Measurements from ENCODE around the gene B4GALT3. TPM values are rescaled to one million over a fixed set of nuclear protein-coding genes. Genes with fewer than 3 reads are reported as not detected.

Gene B4GALT3
- total RNA-seq, 3 donors from 2014 or later, result 23.4 to 41.3 (median 29.4) TPM

DNA sequence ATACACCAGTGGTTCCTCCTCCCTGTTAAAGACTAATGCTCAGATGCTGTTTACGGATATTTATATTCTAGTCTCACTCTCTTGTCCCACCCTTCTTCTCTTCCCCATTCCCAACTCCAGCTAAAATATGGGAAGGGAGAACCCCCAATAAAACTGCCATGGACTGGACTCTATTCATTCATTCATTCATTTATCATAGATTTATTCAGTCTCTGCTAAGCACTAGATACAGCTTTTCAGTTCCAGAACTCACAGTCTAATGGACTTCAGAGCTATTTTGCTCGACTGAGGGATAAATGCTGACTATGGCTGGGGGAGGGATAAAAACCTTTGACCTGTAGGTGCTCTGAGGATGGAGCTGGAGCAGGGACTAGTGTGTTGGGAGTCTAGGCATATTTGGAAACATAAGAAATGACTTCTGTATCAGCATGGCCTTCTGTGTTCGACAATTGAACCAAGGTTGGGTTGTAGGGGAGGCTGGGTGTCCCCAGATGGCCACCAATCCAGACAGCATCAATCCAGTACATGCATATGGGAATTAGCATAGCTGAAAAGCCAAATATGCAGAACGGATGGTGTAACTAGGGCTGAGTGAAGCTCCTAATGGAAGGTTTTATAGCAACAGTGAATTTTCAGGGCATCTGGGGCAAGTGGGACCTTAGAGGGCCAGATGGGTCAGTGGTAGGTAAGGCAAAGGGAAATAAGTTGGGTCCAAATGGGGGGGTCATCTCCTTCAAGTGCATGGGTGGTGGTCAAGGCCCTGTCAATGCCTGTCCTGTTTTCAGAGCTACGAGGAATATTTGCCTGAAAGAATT, 42.0 kb upstream of the B4GALT3 start:
- H3K4me1 ChIP-seq, result no peaks in the 10 kb centered on the region
- H3K9me3 ChIP-seq, result no peaks in the 10 kb centered on the region
- H3K36me3 ChIP-seq, result no peaks in the 10 kb centered on the region
- TF ChIP-seq, protein P1, sequence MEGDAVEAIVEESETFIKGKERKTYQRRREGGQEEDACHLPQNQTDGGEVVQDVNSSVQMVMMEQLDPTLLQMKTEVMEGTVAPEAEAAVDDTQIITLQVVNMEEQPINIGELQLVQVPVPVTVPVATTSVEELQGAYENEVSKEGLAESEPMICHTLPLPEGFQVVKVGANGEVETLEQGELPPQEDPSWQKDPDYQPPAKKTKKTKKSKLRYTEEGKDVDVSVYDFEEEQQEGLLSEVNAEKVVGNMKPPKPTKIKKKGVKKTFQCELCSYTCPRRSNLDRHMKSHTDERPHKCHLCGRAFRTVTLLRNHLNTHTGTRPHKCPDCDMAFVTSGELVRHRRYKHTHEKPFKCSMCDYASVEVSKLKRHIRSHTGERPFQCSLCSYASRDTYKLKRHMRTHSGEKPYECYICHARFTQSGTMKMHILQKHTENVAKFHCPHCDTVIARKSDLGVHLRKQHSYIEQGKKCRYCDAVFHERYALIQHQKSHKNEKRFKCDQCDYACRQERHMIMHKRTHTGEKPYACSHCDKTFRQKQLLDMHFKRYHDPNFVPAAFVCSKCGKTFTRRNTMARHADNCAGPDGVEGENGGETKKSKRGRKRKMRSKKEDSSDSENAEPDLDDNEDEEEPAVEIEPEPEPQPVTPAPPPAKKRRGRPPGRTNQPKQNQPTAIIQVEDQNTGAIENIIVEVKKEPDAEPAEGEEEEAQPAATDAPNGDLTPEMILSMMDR (IDR thresholded peaks at IDR 0.05), result no peak
- no peak for TF ChIP-seq POLR2AphosphoS5 (IDR thresholded peaks at IDR 0.05)
- TF ChIP-seq POLR2A (IDR thresholded peaks at IDR 0.05), result no peak
- no peak for DNase-seq (ENCODE audit: low spot score in 2 of 2)
- H3K27me3 ChIP-seq, result no peaks in the 10 kb centered on the region
- intact Hi-C loops (cut with DNase I; ENCODE audit: low total_unique reads), result no loop called here
- no peak overlapping the region for H3K4me3 ChIP-seq
- H3K27ac ChIP-seq, result no peak overlapping the region

DNA sequence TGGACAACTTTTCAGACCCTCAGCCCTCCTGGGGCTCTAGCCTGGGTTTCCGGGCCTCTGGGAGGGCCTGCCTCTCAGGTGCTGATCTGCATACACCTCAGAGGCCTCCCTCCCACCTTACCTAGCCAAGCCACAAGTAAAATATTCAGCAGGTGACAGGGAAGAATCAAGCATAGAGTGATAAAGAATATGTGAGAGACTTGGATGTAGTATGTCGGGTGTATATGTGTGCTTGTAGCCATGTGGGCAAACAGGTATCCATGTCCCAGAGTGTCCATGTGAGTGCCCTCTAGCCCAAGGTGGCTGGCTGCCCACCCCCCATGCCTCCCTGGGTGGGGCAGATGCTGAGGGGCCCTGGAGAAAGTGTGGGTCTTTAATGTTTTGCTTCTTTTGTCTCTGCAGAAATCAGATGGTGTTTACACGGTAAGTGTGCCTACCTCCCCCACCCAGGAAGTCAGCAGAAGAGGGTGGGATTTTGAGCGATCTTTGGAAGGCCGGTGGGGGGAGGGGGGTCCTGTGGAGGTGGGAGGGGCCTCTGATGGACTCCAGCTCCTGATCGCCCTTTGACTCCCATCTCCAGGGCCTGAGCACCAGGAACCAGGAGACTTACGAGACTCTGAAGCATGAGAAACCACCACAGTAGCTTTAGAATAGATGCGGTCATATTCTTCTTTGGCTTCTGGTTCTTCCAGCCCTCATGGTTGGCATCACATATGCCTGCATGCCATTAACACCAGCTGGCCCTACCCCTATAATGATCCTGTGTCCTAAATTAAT, 41.2 kb upstream of the B4GALT3 start:
- TF ChIP-seq POLR2AphosphoS5 (IDR thresholded peaks at IDR 0.05) (no peak), POLR2A (IDR thresholded peaks at IDR 0.05) (no peak)
- TF ChIP-seq, protein P1 (IDR thresholded peaks at IDR 0.05), result no peak
- peak overlapping the region in 1 of 2 donors; percentile 93 for H3K27ac ChIP-seq
- H3K4me3 ChIP-seq, result peak overlapping the region in 1 of 3 donors; percentile 28
- intact Hi-C loops (cut with DNase I; ENCODE audit: low total_unique reads), result no loop called here
- DNase-seq (ENCODE audit: low spot score in 2 of 2), result no peak
- H3K27me3 ChIP-seq, result no peaks in the 10 kb centered on the region
- peaks cover 5% of the 10 kb centered on the region for H3K36me3 ChIP-seq
- H3K9me3 ChIP-seq, result no peaks in the 10 kb centered on the region
- no peaks in the 10 kb centered on the region for H3K4me1 ChIP-seq

DNA sequence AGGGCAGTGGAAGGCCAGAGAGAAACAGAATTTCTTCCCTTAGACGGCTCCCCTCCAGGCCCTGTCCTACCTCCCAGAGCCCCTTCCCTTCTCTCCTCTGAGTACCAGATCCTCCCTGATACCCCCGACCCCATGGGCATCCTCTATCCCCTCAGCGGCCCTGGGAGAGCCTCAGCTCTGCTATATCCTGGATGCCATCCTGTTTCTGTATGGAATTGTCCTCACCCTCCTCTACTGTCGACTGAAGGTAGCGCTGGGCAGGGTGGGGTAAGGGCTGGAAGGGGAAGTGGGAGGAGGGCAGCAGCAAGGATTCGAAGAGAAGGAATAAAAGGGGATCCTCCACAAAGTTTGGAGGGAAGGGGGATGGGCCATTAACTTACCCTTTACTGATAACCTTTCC, 40.5 kb upstream of the B4GALT3 start:
- DNase-seq (ENCODE audit: low spot score in 2 of 2), result no peak
- intact Hi-C loops (cut with DNase I; ENCODE audit: low total_unique reads), result no loop called here
- H3K9me3 ChIP-seq, result no peaks in the 10 kb centered on the region
- H3K36me3 ChIP-seq, result peaks cover 5% of the 10 kb centered on the region
- no peaks in the 10 kb centered on the region for H3K4me1 ChIP-seq
- H3K4me3 ChIP-seq, result peak overlapping the region in 2 of 3 donors; percentile 19 to 28
- H3K27me3 ChIP-seq, result no peaks in the 10 kb centered on the region
- H3K27ac ChIP-seq, result peak overlapping the region in 1 of 2 donors; percentile 93
- no peak for TF ChIP-seq POLR2A (IDR thresholded peaks at IDR 0.05)
- TF ChIP-seq, protein P1 (IDR thresholded peaks at IDR 0.05), result no peak
- TF ChIP-seq POLR2AphosphoS5 (IDR thresholded peaks at IDR 0.05), result no peak

DNA sequence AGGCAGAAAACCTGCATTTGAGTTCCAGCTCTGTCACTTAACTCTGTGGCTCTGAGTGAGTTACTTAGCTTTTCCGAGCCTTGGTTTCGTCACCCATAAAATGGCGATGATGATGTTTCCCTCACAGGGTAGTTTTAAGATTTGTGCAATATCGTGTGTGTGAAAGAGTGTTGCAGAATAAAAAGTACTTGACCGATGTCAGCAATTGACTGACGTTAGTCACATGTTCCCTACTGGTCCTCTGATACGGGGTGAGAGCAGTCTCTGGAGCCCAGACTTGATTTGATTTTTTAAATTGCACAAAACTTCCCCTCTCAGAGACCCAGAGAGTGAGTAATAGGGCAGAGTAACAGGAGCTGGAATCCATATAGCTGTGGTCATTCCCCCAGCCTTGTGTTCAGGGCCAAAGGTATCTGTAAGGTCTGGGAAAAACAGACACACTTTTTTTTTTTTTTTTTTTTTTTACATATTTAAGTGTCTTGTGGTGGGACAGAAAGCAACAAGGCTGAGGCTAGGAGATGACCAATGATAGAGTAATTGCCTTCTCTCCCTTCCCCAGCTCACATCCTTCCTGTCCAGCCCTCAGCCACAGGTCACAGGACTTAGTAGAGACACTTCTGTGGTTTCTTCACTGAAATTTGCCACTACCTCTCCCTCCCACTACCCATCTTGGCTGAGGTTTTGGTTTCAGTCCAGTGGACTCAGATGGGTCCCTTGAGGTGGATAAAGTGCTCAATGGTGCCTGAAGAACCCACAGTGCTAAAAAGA, 39.8 kb upstream of the B4GALT3 start:
- DNase-seq (ENCODE audit: low spot score in 2 of 2), result no peak
- intact Hi-C loops (cut with DNase I; ENCODE audit: low total_unique reads), result no loop called here
- no peaks in the 10 kb centered on the region for H3K9me3 ChIP-seq
- H3K27me3 ChIP-seq, result no peaks in the 10 kb centered on the region
- H3K4me1 ChIP-seq, result no peaks in the 10 kb centered on the region
- H3K36me3 ChIP-seq, result peaks cover 5% of the 10 kb centered on the region
- H3K27ac ChIP-seq, result peak overlapping the region; percentile 58 to 93
- TF ChIP-seq, protein P1 (IDR thresholded peaks at IDR 0.05), result no peak
- TF ChIP-seq POLR2AphosphoS5 (IDR thresholded peaks at IDR 0.05) (no peak), POLR2A (IDR thresholded peaks at IDR 0.05) (no peak)
- H3K4me3 ChIP-seq, result peak overlapping the region in 2 of 3 donors; percentile 28 to 43
